ENCODE data around the gene SMARCA1. TPM values are rescaled to one million over a fixed set of nuclear protein-coding genes. Genes with fewer than 3 reads are reported as not detected.

SMARCA1 gene
- total RNA-seq (47.5 and 53.3 TPM in 2 replicates), polyA plus RNA-seq (38.3 and 74.5 TPM in 2 replicates), polyA minus RNA-seq (ENCODE audit: low replicate concordance) (1.8 and 8.1 TPM in 2 replicates)
- polyA plus RNA-seq (2012), result 33.7 and 61.0 TPM in 2 replicates

- H3K36me3 ChIP-seq (ENCODE audit: control insufficient read depth, insufficient read depth, low read length), result no peaks in the 10 kb centered on the region
- no peak within 1 kb of the TSS for H2AFZ ChIP-seq (ENCODE audit: low read length)
- H3K27me3 ChIP-seq (ENCODE audit: control insufficient read depth, insufficient read depth, low read length), result no peaks in the 10 kb centered on the region
- H3K79me2 ChIP-seq (ENCODE audit: control insufficient read depth, insufficient read depth, low read length), result peaks cover 21% of the 10 kb centered on the region
- H3K4me1 ChIP-seq (ENCODE audit: control insufficient read depth, extremely low read depth, insufficient read depth, low read length), result no peaks in the 10 kb centered on the region
- peak within 1 kb of the TSS; percentile 62 for H3K4me2 ChIP-seq (ENCODE audit: extremely low read depth, insufficient read depth, low read length)
- H3K9me3 ChIP-seq (ENCODE audit: control insufficient read depth, insufficient read depth, low read depth, low read length), result no peaks in the 10 kb centered on the region
- no peaks in the 10 kb centered on the region for H4K20me1 ChIP-seq (ENCODE audit: control insufficient read depth, extremely low read depth, insufficient read depth, low read length)
- TF ChIP-seq CTCF (conservative IDR thresholded peaks at IDR 0.05 in 1 of 2, IDR thresholded peaks at IDR 0.05 in 1 of 2; ENCODE audit: low read depth in 1 of 2, low read length in 2 of 2) (no peak), EZH2 (IDR thresholded peaks at IDR 0.05; ENCODE audit: low read length, missing control alignments) (no peak)
- peak; percentile 70 for DNase-seq (ENCODE audit: low read depth in 2 of 2)
- peak within 1 kb of the TSS; percentile 47 for H3K27ac ChIP-seq (ENCODE audit: insufficient read depth, low read length)
- peak within 1 kb of the TSS; percentile 65 to 78 (median 74) for H3K4me3 ChIP-seq (replicated peaks in 1 of 4; ENCODE audit: control extremely low read depth in 1 of 4, insufficient read depth in 1 of 4, low read depth in 3 of 4, low read length in 4 of 4)
- peak within 1 kb of the TSS; percentile 85 for H3K9ac ChIP-seq (ENCODE audit: insufficient read depth, low read length)
Observed at GRCh38 chrX:129523079-129523911, at the start of gene SMARCA1. Gene SMARCA1 (minus strand): TSS chrX:129523490. CDS start chrX:129523370, 120 bp downstream.

- peak in 1 of 2 donors; percentile 13 for DNase-seq (ENCODE audit: low read depth in 2 of 2)
- Histone ChIP-seq H3K9ac (ENCODE audit: insufficient read depth, low read length) (no peak overlapping the region), H3K4me2 (ENCODE audit: extremely low read depth, insufficient read depth, low read length) (no peak overlapping the region), H3K9me3 (ENCODE audit: control insufficient read depth, insufficient read depth, low read depth, low read length) (no peaks in the 10 kb centered on the region), H3K79me2 (ENCODE audit: control insufficient read depth, insufficient read depth, low read length) (no peaks in the 10 kb centered on the region), H3K4me3 (replicated peaks in 1 of 4; ENCODE audit: control extremely low read depth in 1 of 4, insufficient read depth in 1 of 4, low read depth in 3 of 4, low read length in 4 of 4) (no peak overlapping the region), H3K27ac (ENCODE audit: insufficient read depth, low read length) (no peak overlapping the region), H4K20me1 (ENCODE audit: control insufficient read depth, extremely low read depth, insufficient read depth, low read length) (no peaks in the 10 kb centered on the region), H3K27me3 (ENCODE audit: control insufficient read depth, insufficient read depth, low read length) (no peaks in the 10 kb centered on the region), H3K4me1 (ENCODE audit: control insufficient read depth, extremely low read depth, insufficient read depth, low read length) (no peaks in the 10 kb centered on the region), H3K36me3 (ENCODE audit: control insufficient read depth, insufficient read depth, low read length) (peaks cover 2% of the 10 kb centered on the region), H2AFZ (ENCODE audit: low read length) (no peak overlapping the region)
- TF ChIP-seq CTCF (conservative IDR thresholded peaks at IDR 0.05 in 1 of 2, IDR thresholded peaks at IDR 0.05 in 1 of 2; ENCODE audit: low read depth in 1 of 2, low read length in 2 of 2), result no peak
- TF ChIP-seq EZH2 (IDR thresholded peaks at IDR 0.05; ENCODE audit: low read length, missing control alignments), result no peak
Observed at GRCh38 chrX:129572422-129572821, 49.1 kb upstream of the SMARCA1 start.

- no peaks in the 10 kb centered on the region for H3K36me3 ChIP-seq (ENCODE audit: control insufficient read depth, insufficient read depth, low read length)
- H3K9ac ChIP-seq (ENCODE audit: insufficient read depth, low read length), result no peak overlapping the region
- no peak overlapping the region for H3K4me2 ChIP-seq (ENCODE audit: extremely low read depth, insufficient read depth, low read length)
- no peak for TF ChIP-seq EZH2 (IDR thresholded peaks at IDR 0.05; ENCODE audit: low read length, missing control alignments)
- H4K20me1 ChIP-seq (ENCODE audit: control insufficient read depth, extremely low read depth, insufficient read depth, low read length), result no peaks in the 10 kb centered on the region
- no peak overlapping the region for H3K4me3 ChIP-seq (replicated peaks in 1 of 4; ENCODE audit: control extremely low read depth in 1 of 4, insufficient read depth in 1 of 4, low read depth in 3 of 4, low read length in 4 of 4)
- no peaks in the 10 kb centered on the region for H3K79me2 ChIP-seq (ENCODE audit: control insufficient read depth, insufficient read depth, low read length)
- no peak overlapping the region for H2AFZ ChIP-seq (ENCODE audit: low read length)
- no peak overlapping the region for H3K27ac ChIP-seq (ENCODE audit: insufficient read depth, low read length)
- H3K9me3 ChIP-seq (ENCODE audit: control insufficient read depth, insufficient read depth, low read depth, low read length), result no peaks in the 10 kb centered on the region
- DNase-seq (ENCODE audit: low read depth in 2 of 2), result no peak
- H3K27me3 ChIP-seq (ENCODE audit: control insufficient read depth, insufficient read depth, low read length), result no peaks in the 10 kb centered on the region
- H3K4me1 ChIP-seq (ENCODE audit: control insufficient read depth, extremely low read depth, insufficient read depth, low read length), result no peaks in the 10 kb centered on the region
Observed at GRCh38 chrX:129568349-129568748, 45.1 kb upstream of the SMARCA1 start.

Measured in fibroblast of lung (primary cell).